ENCODE measurements around the gene SNCAIP. TPM values are rescaled to one million over a fixed set of nuclear protein-coding genes. Genes with fewer than 3 reads are reported as not detected.

Gene SNCAIP
- total RNA-seq, 1 experiment from 2014 or later = not detected

DNA sequence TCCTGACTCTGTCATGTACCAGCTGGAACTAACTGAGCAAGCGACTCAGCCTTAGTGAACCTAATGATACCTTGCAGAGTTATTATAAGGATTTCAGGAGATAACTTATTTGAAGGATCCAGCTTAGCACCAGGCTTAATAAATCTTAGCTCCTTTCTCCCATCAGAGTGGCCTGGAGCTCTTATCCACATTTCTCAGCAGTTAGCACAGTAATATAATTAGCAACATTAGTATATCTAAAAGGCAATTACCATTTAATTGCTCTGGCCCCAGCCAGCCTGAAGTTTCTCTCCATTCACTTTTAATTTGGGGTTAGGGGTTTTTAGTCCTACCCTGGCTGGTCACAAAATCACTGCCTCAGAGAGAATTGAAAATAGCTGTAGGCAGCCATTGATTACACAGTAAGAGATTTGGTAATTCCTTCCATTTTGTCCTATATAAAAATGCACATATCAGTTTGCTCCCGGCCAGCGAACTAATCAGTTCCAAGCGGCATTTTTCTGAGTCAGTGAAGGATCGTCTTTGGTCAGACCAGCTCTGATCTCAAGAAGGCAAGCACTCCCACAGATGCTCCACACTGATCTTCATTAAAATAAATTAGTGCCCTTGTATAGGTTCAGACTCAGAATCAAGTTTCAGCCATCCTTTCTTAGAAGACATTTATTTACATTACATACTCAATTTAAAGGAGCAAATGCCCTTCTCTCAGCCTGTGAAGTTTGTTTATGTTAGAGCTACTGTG, 56.6 kb downstream of the SNCAIP start:
- Histone ChIP-seq H3K4me3 (ENCODE audit: low read depth in 2 of 2, low read length in 2 of 2) (no peak overlapping the region), H3K4me1 (ENCODE audit: control insufficient read depth, insufficient read depth, low read length) (no peaks in the 10 kb centered on the region), H3K27me3 (ENCODE audit: control insufficient read depth, insufficient read depth, low read length) (no peaks in the 10 kb centered on the region), H3K9me3 (ENCODE audit: control insufficient read depth, insufficient read depth, low read depth, low read length) (no peaks in the 10 kb centered on the region), H3K36me3 (ENCODE audit: control insufficient read depth, insufficient read depth, low read length) (no peaks in the 10 kb centered on the region), H3K27ac (ENCODE audit: low read length) (no peak overlapping the region)
- POLR2A ChIA-PET = no interaction called here
- DNase-seq (ENCODE audit: low read depth, low spot score) (no peak), ATAC-seq (no peak)
- no peak for TF ChIP-seq TCF7L2 (IDR thresholded peaks at IDR 0.05; ENCODE audit: low read depth, low read length)
- TF ChIP-seq, protein P1, sequence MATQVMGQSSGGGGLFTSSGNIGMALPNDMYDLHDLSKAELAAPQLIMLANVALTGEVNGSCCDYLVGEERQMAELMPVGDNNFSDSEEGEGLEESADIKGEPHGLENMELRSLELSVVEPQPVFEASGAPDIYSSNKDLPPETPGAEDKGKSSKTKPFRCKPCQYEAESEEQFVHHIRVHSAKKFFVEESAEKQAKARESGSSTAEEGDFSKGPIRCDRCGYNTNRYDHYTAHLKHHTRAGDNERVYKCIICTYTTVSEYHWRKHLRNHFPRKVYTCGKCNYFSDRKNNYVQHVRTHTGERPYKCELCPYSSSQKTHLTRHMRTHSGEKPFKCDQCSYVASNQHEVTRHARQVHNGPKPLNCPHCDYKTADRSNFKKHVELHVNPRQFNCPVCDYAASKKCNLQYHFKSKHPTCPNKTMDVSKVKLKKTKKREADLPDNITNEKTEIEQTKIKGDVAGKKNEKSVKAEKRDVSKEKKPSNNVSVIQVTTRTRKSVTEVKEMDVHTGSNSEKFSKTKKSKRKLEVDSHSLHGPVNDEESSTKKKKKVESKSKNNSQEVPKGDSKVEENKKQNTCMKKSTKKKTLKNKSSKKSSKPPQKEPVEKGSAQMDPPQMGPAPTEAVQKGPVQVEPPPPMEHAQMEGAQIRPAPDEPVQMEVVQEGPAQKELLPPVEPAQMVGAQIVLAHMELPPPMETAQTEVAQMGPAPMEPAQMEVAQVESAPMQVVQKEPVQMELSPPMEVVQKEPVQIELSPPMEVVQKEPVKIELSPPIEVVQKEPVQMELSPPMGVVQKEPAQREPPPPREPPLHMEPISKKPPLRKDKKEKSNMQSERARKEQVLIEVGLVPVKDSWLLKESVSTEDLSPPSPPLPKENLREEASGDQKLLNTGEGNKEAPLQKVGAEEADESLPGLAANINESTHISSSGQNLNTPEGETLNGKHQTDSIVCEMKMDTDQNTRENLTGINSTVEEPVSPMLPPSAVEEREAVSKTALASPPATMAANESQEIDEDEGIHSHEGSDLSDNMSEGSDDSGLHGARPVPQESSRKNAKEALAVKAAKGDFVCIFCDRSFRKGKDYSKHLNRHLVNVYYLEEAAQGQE (IDR thresholded peaks at IDR 0.05; ENCODE audit: insufficient read depth in 1 of 2, low read depth in 2 of 2, low read length in 1 of 2) = no peak
- no peak for TF ChIP-seq POLR2AphosphoS5 (IDR thresholded peaks at IDR 0.05; ENCODE audit: low read depth, low read length)
- TF ChIP-seq SIN3A (IDR thresholded peaks at IDR 0.05; ENCODE audit: borderline replicate concordance, insufficient read depth, low read depth, low read length) = no peak
- TF ChIP-seq, protein P2, sequence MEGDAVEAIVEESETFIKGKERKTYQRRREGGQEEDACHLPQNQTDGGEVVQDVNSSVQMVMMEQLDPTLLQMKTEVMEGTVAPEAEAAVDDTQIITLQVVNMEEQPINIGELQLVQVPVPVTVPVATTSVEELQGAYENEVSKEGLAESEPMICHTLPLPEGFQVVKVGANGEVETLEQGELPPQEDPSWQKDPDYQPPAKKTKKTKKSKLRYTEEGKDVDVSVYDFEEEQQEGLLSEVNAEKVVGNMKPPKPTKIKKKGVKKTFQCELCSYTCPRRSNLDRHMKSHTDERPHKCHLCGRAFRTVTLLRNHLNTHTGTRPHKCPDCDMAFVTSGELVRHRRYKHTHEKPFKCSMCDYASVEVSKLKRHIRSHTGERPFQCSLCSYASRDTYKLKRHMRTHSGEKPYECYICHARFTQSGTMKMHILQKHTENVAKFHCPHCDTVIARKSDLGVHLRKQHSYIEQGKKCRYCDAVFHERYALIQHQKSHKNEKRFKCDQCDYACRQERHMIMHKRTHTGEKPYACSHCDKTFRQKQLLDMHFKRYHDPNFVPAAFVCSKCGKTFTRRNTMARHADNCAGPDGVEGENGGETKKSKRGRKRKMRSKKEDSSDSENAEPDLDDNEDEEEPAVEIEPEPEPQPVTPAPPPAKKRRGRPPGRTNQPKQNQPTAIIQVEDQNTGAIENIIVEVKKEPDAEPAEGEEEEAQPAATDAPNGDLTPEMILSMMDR (IDR thresholded peaks at IDR 0.05) = no peak
- intact Hi-C loops (cut with micrococcal nuclease; ENCODE audit: unreplicated experiment) (no loop called here), in situ Hi-C loops (cut with HindIII; ENCODE audit: low pct_unique_long_range_greater_than_20kb, low sequenced_read_pairs) (no loop called here)
- CTCF ChIA-PET = no interaction called here
- BruUV-seq (replicated peaks) = no TSS peak

DNA sequence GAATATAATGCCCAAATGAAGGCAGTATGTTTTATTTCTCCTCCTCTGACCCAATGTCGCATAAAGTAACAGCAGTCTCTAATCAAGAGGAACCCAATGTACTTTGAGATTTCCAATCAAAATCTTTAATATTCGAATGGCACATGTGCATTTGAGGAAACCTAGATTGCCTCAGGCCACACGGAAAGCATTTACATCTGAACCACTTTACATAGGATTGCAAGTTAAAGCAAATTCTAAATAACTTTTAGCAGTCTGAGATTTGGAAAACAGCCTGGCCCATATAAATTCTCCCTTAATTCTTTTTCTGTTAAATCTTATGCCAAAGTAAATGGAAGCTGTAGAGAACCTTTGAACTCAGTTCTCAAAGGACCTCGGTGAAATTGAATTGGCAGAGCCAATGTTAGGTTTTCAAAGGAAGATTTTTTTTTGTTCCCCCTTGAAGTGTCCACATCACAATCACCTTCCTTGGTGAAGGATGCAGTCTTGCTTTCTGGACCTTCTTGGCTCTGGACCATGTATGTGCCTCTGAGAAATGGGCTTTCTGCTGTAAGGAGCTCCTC, 57.3 kb downstream of the SNCAIP start:
- H3K4me1 ChIP-seq (ENCODE audit: control insufficient read depth, insufficient read depth, low read length) = no peaks in the 10 kb centered on the region
- H3K27me3 ChIP-seq (ENCODE audit: control insufficient read depth, insufficient read depth, low read length) = no peaks in the 10 kb centered on the region
- no peaks in the 10 kb centered on the region for H3K36me3 ChIP-seq (ENCODE audit: control insufficient read depth, insufficient read depth, low read length)
- no TSS peak for BruUV-seq (replicated peaks)
- in situ Hi-C loops (cut with HindIII; ENCODE audit: low pct_unique_long_range_greater_than_20kb, low sequenced_read_pairs) = no loop called here
- CTCF ChIA-PET = no interaction called here
- no peak overlapping the region for H3K4me3 ChIP-seq (ENCODE audit: low read depth in 2 of 2, low read length in 2 of 2)
- POLR2A ChIA-PET = no interaction called here
- intact Hi-C loops (cut with micrococcal nuclease; ENCODE audit: unreplicated experiment) = no loop called here
- H3K9me3 ChIP-seq (ENCODE audit: control insufficient read depth, insufficient read depth, low read depth, low read length) = no peaks in the 10 kb centered on the region
- H3K27ac ChIP-seq (ENCODE audit: low read length) = no peak overlapping the region
- DNase-seq (ENCODE audit: low read depth, low spot score) (no peak), ATAC-seq (no peak)
- TF ChIP-seq POLR2AphosphoS5 (IDR thresholded peaks at IDR 0.05; ENCODE audit: low read depth, low read length) = no peak
- TF ChIP-seq, protein P1 (IDR thresholded peaks at IDR 0.05; ENCODE audit: insufficient read depth in 1 of 2, low read depth in 2 of 2, low read length in 1 of 2) = no peak
- TF ChIP-seq SIN3A (IDR thresholded peaks at IDR 0.05; ENCODE audit: borderline replicate concordance, insufficient read depth, low read depth, low read length) = no peak
- TF ChIP-seq, protein P2 (IDR thresholded peaks at IDR 0.05) = no peak
- no peak for TF ChIP-seq TCF7L2 (IDR thresholded peaks at IDR 0.05; ENCODE audit: low read depth, low read length)
